Ramos (cell line): Measurements from ENCODE around the gene PLEKHM2.
"Not testable (repeated sequence)": the region's sequence is repeated elsewhere in the genome, so short reads cannot be mapped to it uniquely, and the experiment has no call there.

Experiments
- in situ Hi-C: fragments of 300-500 bp; cut with MboI; formaldehyde crosslinking; loops from one replicate; pipeline ENCODE4 v1.14.3; 2022; ENCODE audit warnings: low sequenced_read_pairs; ENCODE audit not compliant: unreplicated experiment

Gene PLEKHM2

GRCh38 chr1:15698201-15698600, 14.1 kb downstream of the PLEKHM2 start:
- in situ Hi-C loops: no loop called here

GRCh38 chr1:15699321-15699720, 15.2 kb downstream of the PLEKHM2 start:
- in situ Hi-C loops: not testable (repeated sequence)

DNA sequence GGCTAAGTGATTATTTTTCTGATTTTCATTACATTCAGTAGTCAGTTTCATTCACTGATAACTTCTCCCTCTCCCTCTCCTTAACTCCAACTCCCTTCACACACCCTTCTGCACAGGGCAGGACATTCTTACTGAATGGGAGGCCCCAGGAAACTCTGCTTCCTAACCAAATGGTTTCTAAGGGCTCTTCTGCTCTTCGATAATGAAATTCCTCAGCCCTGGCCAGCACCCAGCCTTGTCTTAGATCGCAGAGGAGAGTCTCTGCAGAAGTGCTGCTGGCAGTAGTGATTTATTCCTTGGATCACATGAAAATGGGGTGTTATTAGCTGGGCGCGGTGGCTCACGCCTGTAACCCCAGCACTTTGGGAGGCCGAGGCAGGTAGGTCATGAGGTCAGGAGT, 16.4 kb downstream of the PLEKHM2 start:
- in situ Hi-C loops: no loop called here

GRCh38 chr1:15701784-15702183, 17.7 kb downstream of the PLEKHM2 start:
- in situ Hi-C loops: no loop called here

DNA sequence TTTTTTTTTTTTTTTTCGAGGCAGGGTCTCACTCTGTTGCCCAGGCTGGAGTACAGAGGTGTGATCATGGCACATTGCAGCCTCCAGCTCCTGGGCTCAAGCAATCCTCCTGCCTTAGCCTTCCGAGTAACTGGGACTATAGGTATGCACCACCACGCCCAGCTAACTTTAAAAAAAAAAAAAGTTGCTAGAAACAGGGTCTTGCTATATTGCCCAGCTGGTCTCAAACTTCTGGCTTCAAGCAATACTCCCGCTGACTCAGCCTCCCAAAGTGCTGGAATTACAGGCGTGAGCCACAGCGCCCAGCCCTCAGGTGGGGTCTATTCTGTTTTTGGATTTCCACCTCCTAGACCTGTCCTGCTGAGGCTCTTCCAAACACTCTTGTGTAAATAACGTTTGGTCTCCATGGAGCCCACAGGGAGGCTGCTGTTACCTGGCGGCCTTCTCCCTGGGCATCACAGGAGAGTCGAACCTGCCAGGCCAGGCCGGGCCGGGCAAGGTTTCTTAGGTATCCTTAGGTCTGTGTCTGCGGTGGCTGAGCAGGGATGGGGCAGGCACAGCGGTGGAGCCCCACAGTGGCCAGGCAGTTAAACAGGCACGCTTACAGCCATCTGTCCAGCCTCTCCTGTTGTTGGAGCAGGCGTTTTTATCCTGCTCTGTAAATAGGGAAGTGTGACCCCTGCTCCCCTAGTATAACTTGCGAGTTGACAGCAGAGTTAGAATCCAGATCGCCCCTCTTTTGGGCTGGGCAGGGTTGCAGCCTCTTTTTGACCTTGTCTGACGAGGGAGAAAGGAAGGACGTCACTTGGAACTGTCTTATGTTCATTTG, 18.8 kb downstream of the PLEKHM2 start:
- in situ Hi-C loops: no loop called here

- in situ Hi-C loops: no loop called here
Observed at GRCh38 chr1:15703562-15703961, 19.4 kb downstream of the PLEKHM2 start.

GRCh38 chr1:15704526-15705183, 20.5 kb downstream of the PLEKHM2 start:
- in situ Hi-C loops: no loop called here

DNA sequence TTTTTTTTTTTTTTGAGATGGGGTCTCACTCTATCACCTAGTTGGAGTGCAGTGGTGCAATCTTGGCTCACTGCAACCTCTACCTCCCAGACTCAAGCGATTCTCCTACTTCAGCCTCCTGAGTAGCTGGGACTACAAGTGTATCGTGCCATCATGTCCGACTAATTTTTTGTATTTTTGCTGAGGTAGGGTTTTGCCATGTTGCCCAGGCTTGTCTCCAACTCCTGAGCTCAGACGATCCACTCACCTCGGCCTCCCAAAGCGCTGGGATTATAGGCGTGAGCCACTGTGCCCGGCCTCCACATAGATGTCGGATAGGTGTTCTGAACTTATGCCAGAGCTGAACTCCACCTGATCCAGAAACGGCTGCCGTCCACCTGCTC, 21.1 kb downstream of the PLEKHM2 start:
- in situ Hi-C loops: no loop called here

DNA sequence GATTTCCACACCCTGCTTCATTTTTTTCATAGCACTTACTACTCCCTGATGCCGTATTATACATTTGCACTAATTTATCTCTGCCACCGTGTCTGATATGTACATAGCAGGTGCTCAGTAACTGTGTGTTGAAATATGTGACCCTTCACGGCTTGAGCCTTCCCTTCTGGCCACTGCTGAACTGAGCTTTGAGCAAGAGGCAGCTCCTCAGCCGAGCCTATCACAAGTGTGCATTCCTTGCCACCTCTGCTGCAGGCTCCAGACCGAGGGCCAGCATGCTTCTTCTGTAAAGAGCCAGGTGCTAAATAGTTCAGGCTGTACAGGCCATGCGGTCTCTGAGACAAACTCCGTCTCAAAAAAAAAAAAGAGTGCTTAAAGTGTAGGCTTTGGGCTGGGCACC, 22.6 kb downstream of the PLEKHM2 start:
- in situ Hi-C loops: no loop called here

DNA sequence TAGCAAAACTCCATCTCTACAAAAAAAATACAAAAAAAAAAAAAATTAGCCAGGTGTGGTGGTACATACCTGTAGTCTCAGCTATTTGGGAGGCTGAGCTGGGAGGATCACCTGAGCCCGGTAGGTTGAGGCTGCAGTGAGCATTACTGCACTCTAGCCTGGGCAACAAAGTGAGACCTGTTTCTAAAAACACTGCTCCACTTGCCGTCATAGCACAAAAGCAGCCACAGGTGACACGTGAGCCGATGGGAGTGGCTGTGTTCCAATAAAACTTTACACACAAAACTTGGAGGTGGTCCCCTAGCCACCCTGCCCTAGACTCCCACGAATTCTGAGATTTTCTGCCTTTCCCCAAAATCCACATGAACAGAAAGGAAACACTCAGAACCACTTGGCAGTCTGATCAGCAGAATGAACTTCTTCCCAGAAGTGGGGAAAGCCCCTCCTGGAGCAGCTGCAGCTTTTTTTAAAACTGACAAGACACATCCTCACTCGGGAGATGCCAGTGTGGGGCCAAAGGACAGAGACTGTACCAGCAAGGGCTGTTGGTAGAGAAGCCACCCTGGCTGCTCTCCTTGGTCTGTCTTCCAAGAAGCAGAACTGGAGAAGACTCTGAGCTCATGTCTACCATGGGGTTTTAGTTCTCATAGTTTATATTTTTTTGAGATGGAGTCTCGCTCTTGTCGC, 23.3 kb downstream of the PLEKHM2 start:
- in situ Hi-C loops: no loop called here

- in situ Hi-C loops: no loop called here
Observed at GRCh38 chr1:15708486-15709137, 24.5 kb downstream of the PLEKHM2 start.

- in situ Hi-C loops: no loop called here
Observed at GRCh38 chr1:15709226-15709625, 25.1 kb downstream of the PLEKHM2 start.

GRCh38 chr1:15712168-15712567, 28.0 kb downstream of the PLEKHM2 start:
- in situ Hi-C loops: no loop called here

DNA sequence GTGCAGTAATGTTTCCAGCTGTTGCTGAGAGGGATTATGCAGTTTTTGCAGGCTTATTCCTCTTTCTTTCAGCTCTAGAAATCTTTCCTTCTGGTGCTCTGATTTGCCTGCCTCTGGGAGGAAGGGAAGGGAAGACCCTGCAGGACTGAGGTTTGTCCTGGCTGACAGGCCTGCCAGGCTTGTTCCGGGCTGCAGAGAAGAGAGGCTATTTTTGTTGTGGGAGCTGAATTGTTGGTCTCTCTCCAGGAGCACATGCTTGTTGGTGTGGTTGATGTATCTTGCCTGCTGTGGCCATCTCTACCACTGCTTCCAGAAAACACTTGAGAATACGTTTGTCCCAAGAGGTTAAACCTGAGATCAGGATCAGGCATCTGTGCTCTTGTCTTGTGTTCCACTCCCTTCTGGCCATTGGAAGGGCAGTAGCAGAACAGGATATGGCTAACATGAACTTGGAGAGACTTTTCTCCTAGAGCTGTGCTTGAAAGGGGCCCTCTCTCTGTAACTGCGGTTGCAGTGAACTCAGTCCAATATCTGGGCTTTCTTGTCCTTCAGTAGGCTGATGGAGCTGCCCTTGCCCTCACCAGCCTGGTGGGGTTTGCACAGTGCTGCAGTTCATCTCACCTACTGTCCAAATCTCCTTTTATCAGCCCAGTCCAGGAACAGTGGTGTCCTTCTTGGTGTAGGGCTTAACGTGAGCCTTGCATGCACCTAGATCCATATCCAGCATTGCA, 30.5 kb downstream of the PLEKHM2 start:
- in situ Hi-C loops: no loop called here

- in situ Hi-C loops: no loop called here
Observed at GRCh38 chr1:15717418-15718125, 33.5 kb downstream of the PLEKHM2 start.

GRCh38 chr1:15718199-15718601, 34.1 kb downstream of the PLEKHM2 start:
- in situ Hi-C loops: no loop called here

GRCh38 chr1:15719381-15720120, 35.4 kb downstream of the PLEKHM2 start:
- in situ Hi-C loops: no loop called here

- in situ Hi-C loops: no loop called here
Observed at GRCh38 chr1:15720861-15721260, 36.7 kb downstream of the PLEKHM2 start.

DNA sequence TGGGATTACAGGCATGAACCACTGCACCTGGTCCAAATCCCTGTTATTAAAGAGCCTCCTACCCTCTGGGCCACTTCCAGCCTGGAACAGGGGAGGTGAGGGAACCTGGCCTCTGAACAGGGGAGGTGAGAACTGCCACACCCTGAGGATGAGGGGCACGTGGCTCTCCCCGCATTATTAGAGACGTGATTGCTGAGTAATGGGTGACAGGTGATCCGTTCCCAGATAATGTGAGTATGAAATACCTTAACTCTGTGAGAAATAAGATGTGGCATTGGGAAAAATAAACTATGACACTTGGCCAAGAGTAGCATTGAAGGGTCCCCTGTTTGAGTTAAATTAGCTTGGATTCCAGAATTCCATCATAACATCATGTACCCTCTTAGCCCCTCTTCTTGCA, 38.3 kb downstream of the PLEKHM2 start:
- in situ Hi-C loops: no loop called here
